ENCODE data around the gene UFD1. TPM values are rescaled to one million over a fixed set of nuclear protein-coding genes. Genes with fewer than 3 reads are reported as not detected.

The UFD1 gene
- total and polyA plus RNA-seq, 2 donors (not counting 1 experiment from before 2014, with no cell fraction given) = 43.5 to 70.1 TPM

DNA sequence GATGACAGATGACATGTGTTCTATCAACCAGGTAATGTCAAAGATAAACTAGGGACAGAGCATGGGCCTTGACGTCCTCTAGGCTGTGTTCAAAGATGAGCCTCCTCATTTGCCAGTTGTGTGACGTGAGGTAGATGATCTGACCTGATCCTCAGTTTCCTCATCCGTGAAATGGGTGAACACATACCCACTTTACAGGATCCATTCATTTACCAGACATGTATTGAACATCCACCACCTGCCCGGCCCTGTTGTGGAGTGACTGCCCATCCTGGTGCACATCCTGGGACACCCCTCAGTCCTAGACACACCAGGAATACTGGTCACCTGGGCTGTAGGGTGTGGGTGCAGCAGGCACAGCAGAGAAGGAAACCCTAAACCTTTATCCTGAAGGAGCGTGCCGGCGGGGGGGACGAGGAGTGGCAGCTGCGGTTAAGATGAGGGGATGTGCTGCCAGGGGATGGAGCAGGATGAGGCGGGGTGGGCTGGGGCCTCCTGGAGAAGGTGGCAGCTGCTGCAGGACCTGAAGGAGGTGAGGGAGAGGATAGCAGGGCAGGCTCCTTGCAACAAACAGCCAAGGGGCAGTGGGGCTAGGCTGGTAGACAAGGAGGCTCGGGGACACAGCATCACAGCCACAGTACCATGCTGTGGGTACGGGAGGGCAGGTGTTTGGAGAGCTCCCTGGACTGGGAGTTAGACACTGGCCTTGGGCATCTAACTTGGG, 36.8 kb upstream of the UFD1 start:
- POLR2A ChIA-PET = no interaction called here

More for the DNA sequence above, 36.8 kb upstream of the UFD1 start:
- H3K9me3 ChIP-seq (ENCODE audit: control extremely low read depth in 1 of 3, control insufficient read depth in 2 of 3, insufficient read depth in 1 of 3, low read length in 2 of 3) = peaks cover 0 to 7% (median 0%) of the 10 kb centered on the region in 3 donors
- no peaks in the 10 kb centered on the region for H3K4me1 Mint-ChIP-seq
- H3K27ac Mint-ChIP-seq = no peak overlapping the region
- TF ChIP-seq, protein P1, sequence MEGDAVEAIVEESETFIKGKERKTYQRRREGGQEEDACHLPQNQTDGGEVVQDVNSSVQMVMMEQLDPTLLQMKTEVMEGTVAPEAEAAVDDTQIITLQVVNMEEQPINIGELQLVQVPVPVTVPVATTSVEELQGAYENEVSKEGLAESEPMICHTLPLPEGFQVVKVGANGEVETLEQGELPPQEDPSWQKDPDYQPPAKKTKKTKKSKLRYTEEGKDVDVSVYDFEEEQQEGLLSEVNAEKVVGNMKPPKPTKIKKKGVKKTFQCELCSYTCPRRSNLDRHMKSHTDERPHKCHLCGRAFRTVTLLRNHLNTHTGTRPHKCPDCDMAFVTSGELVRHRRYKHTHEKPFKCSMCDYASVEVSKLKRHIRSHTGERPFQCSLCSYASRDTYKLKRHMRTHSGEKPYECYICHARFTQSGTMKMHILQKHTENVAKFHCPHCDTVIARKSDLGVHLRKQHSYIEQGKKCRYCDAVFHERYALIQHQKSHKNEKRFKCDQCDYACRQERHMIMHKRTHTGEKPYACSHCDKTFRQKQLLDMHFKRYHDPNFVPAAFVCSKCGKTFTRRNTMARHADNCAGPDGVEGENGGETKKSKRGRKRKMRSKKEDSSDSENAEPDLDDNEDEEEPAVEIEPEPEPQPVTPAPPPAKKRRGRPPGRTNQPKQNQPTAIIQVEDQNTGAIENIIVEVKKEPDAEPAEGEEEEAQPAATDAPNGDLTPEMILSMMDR (IDR thresholded peaks at IDR 0.05) = no peak
- no peak for TF ChIP-seq EZH2 (IDR thresholded peaks at IDR 0.05; ENCODE audit: borderline replicate concordance, insufficient read depth, low read depth, low read length, poor library complexity, severe bottlenecking)
- H3K79me2 ChIP-seq (ENCODE audit: control insufficient read depth, insufficient read depth, low read length) = no peaks in the 10 kb centered on the region
- no peak overlapping the region for H3K9ac ChIP-seq (ENCODE audit: low read length)
- H2AFZ ChIP-seq (ENCODE audit: insufficient read depth, low read depth, low read length, poor library complexity, severe bottlenecking) = no peak overlapping the region
- no peaks in the 10 kb centered on the region for H4K20me1 ChIP-seq (ENCODE audit: control insufficient read depth, insufficient read depth, low read length, poor library complexity, severe bottlenecking)
- H3K4me1 ChIP-seq (ENCODE audit: control insufficient read depth in 2 of 2, insufficient read depth in 2 of 2, low read length in 2 of 2) = no peaks in the 10 kb centered on the region
- H3K27me3 Mint-ChIP-seq = no peaks in the 10 kb centered on the region
- ATAC-seq (ENCODE audit: low read depth) (no peak), DNase-seq (no peak)
- intact Hi-C loops (cut with micrococcal nuclease) = no loop called here
- 98% methylated on average over 12 of the region's 12 CpGs for WGBS (ENCODE audit: insufficient coverage)
- CTCF ChIA-PET = no interaction called here
- H3K27me3 ChIP-seq (replicated peaks in 1 of 4; ENCODE audit: control extremely low read depth in 1 of 4, control insufficient read depth in 3 of 4, insufficient read depth in 4 of 4, low read length in 3 of 4) = no peaks in the 10 kb centered on the region
- H3K36me3 ChIP-seq (replicated peaks in 1 of 2; ENCODE audit: control extremely low read depth in 1 of 2, control insufficient read depth in 1 of 2, extremely low read depth in 1 of 2, insufficient read depth in 2 of 2, low read length in 1 of 2) = no peaks in the 10 kb centered on the region
- H3K27ac ChIP-seq (ENCODE audit: low read length in 2 of 2) = no peak overlapping the region
- no peak overlapping the region for H3K4me2 ChIP-seq (replicated peaks; ENCODE audit: low read depth, low read length, poor library complexity, severe bottlenecking)
- H3K9me3 Mint-ChIP-seq (ENCODE audit: insufficient read depth) = no peaks in the 10 kb centered on the region
- no peak overlapping the region for H3K4me3 ChIP-seq (ENCODE audit: control extremely low read depth in 1 of 5, extremely low read depth in 1 of 5, insufficient read depth in 1 of 5, low read depth in 2 of 5, low read length in 4 of 5)
- H3K4me3 Mint-ChIP-seq = no peak overlapping the region
